ENCODE results near the gene DAZAP1. TPM values are rescaled to one million over a fixed set of nuclear protein-coding genes. Genes with fewer than 3 reads are reported as not detected.

Gene DAZAP1
- polyA plus RNA-seq, 1 donor (not counting 4 experiments of a cell fraction or from before 2014, with no cell fraction given): 99.2 TPM

DNA sequence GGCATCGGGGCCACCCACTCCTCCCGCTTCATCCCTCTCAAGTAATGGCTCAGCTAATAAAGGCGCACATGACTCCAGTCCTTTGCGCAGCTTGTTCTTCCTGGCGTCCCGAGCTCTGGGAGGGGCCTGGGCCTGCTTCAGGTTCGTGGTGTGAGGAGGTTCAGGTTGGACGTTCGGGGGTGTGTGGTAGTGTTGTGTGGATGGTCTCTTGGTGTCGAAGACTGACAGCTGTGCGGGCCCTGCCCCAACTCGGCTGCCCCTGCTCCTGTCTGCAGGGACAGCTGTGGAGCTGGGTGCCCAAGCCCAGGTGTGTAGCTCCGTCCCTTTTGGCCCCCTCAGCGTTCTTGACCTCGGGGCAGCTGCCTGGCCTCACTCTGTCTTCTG lies 33.0 kb downstream of the DAZAP1 start:
- peaks cover 29 to 34% of the 10 kb centered on the region in 2 experiments for H3K36me3 ChIP-seq (ENCODE audit: control insufficient read depth in 2 of 2, extremely low read depth in 1 of 2, insufficient read depth in 2 of 2, low read length in 2 of 2)
- H4K20me1 ChIP-seq (ENCODE audit: control insufficient read depth, extremely low read depth, insufficient read depth, low read length): peaks cover 25% of the 10 kb centered on the region
- FAIRE-seq (no peak), DNase-seq (ENCODE audit: low read depth, low spot score) (no peak)
- H3K79me2 ChIP-seq (ENCODE audit: control insufficient read depth, insufficient read depth, low read length): peaks cover 38% of the 10 kb centered on the region
- peaks cover 18% of the 10 kb centered on the region for H3K4me1 ChIP-seq (ENCODE audit: control insufficient read depth, extremely low read depth, insufficient read depth, low read length)
- H3K27ac ChIP-seq (ENCODE audit: control insufficient read depth, insufficient read depth, low read length): no peak overlapping the region
- dilution Hi-C loops (cut with MboI; ENCODE audit: extremely low pct_ligation_motif_present, low sequenced_read_pairs): no loop called here
- peaks cover 3% of the 10 kb centered on the region for H3K9me1 ChIP-seq (ENCODE audit: control insufficient read depth, extremely low read depth, insufficient read depth, low read length)
- peaks cover 2% of the 10 kb centered on the region for H3K27me3 ChIP-seq (ENCODE audit: control insufficient read depth, extremely low read depth, insufficient read depth, low read length)
- no peaks in the 10 kb centered on the region for H3K9me3 ChIP-seq (ENCODE audit: control insufficient read depth, low read depth, low read length)
- H3K9ac ChIP-seq (ENCODE audit: control insufficient read depth, extremely low read depth, insufficient read depth, low read length): no peak overlapping the region
- no peak overlapping the region for H3K4me3 ChIP-seq (ENCODE audit: control insufficient read depth in 2 of 3, extremely low read depth in 1 of 3, insufficient read depth in 2 of 3, low read depth in 1 of 3, low read length in 3 of 3)
- TF ChIP-seq CTCF (optimal IDR thresholded peaks at IDR 0.05 in 1 of 3, IDR thresholded peaks at IDR 0.05 in 1 of 3, conservative IDR thresholded peaks at IDR 0.05 in 1 of 3; ENCODE audit: extremely low read depth in 1 of 3, insufficient read depth in 2 of 3, low read length in 3 of 3): no peak
- H2AFZ ChIP-seq (ENCODE audit: control insufficient read depth, low read length): no peak overlapping the region
- no peak overlapping the region for H3K4me2 ChIP-seq (ENCODE audit: control insufficient read depth, extremely low read depth, insufficient read depth, low read depth, low read length)

DNA sequence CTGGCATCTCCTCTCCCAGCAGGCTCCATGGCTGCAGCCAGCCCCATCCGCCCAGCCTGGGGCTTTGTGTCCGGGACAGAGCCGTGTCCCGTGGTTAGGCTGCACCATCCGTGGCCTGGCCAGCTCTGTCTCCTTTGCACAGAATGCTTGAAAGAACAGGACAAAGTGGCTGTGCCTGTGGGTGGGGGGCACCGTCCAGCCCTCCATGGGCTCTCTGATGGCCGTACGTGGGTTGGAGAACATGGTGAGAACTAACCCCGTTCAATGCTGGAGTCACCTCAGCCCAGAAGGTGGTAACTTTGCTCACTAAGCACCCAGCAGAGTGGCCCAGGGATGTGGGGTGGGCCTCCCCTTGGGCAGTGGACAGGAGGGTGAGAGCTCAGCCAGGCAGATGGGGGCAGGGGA lies 33.6 kb downstream of the DAZAP1 start:
- no peak overlapping the region for H3K4me3 ChIP-seq (ENCODE audit: control insufficient read depth in 2 of 3, extremely low read depth in 1 of 3, insufficient read depth in 2 of 3, low read depth in 1 of 3, low read length in 3 of 3)
- H2AFZ ChIP-seq (ENCODE audit: control insufficient read depth, low read length): no peak overlapping the region
- H3K27ac ChIP-seq (ENCODE audit: control insufficient read depth, insufficient read depth, low read length): no peak overlapping the region
- peaks cover 5% of the 10 kb centered on the region for H3K27me3 ChIP-seq (ENCODE audit: control insufficient read depth, extremely low read depth, insufficient read depth, low read length)
- no peaks in the 10 kb centered on the region for H3K9me3 ChIP-seq (ENCODE audit: control insufficient read depth, low read depth, low read length)
- H3K4me2 ChIP-seq (ENCODE audit: control insufficient read depth, extremely low read depth, insufficient read depth, low read depth, low read length): peak overlapping the region; percentile 10
- FAIRE-seq (no peak), DNase-seq (ENCODE audit: low read depth, low spot score) (no peak)
- H3K4me1 ChIP-seq (ENCODE audit: control insufficient read depth, extremely low read depth, insufficient read depth, low read length): peaks cover 18% of the 10 kb centered on the region
- TF ChIP-seq CTCF (optimal IDR thresholded peaks at IDR 0.05 in 1 of 3, IDR thresholded peaks at IDR 0.05 in 1 of 3, conservative IDR thresholded peaks at IDR 0.05 in 1 of 3; ENCODE audit: extremely low read depth in 1 of 3, insufficient read depth in 2 of 3, low read length in 3 of 3): no peak
- TF ChIP-seq EZH2 (IDR thresholded peaks at IDR 0.05; ENCODE audit: low read length): no peak
- no peak overlapping the region for H3K9ac ChIP-seq (ENCODE audit: control insufficient read depth, extremely low read depth, insufficient read depth, low read length)
- H3K36me3 ChIP-seq (ENCODE audit: control insufficient read depth in 2 of 2, extremely low read depth in 1 of 2, insufficient read depth in 2 of 2, low read length in 2 of 2): peaks cover 26 to 31% of the 10 kb centered on the region in 2 experiments
- H3K9me1 ChIP-seq (ENCODE audit: control insufficient read depth, extremely low read depth, insufficient read depth, low read length): peaks cover 3% of the 10 kb centered on the region
- dilution Hi-C loops (cut with MboI; ENCODE audit: extremely low pct_ligation_motif_present, low sequenced_read_pairs): no loop called here
- H3K79me2 ChIP-seq (ENCODE audit: control insufficient read depth, insufficient read depth, low read length): peaks cover 38% of the 10 kb centered on the region
- H4K20me1 ChIP-seq (ENCODE audit: control insufficient read depth, extremely low read depth, insufficient read depth, low read length): peaks cover 25% of the 10 kb centered on the region

Measured in keratinocyte (primary cell).